ENCODE results near the gene PGBD1. TPM values are rescaled to one million over a fixed set of nuclear protein-coding genes. Genes with fewer than 3 reads are reported as not detected.

The PGBD1 gene
- total RNA-seq, 4 donors from 2014 or later: 0.80 to 2.8 (median 1.5) TPM

- intact Hi-C loops (cut with DNase I; ENCODE audit: low total_unique reads): no loop called here
- TF ChIP-seq CTCF (IDR thresholded peaks at IDR 0.05 in 4 of 5, conservative IDR thresholded peaks at IDR 0.05 in 1 of 5) (no peak), POLR2A (IDR thresholded peaks at IDR 0.05) (no peak)
- Histone ChIP-seq H3K27me3 (no peaks in the 10 kb centered on the region), H3K4me3 (no peak overlapping the region), H3K36me3 (peaks cover 2 to 18% of the 10 kb centered on the region in 2 donors), H3K4me1 (no peaks in the 10 kb centered on the region), H3K27ac (no peak overlapping the region), H3K9me3 (no peaks in the 10 kb centered on the region)
- in situ Hi-C loops (cut with MboI; ENCODE audit: low sequenced_read_pairs in 4 of 4): no loop called here
- ATAC-seq (no peak), DNase-seq (no peak)
Observed at GRCh38 chr6:28240471-28240870, 40.9 kb upstream of the PGBD1 start.

- in situ Hi-C loops (cut with MboI; ENCODE audit: low sequenced_read_pairs in 4 of 4) (no loop called here), intact Hi-C loops (cut with DNase I; ENCODE audit: low total_unique reads) (no loop called here)
- no peak for ATAC-seq
- no peak for TF ChIP-seq POLR2A (IDR thresholded peaks at IDR 0.05)
- no peak for TF ChIP-seq CTCF (IDR thresholded peaks at IDR 0.05 in 4 of 5, conservative IDR thresholded peaks at IDR 0.05 in 1 of 5)
- H3K4me3 ChIP-seq: no peak overlapping the region
- no peak overlapping the region for H3K27ac ChIP-seq
- H3K27me3 ChIP-seq: no peaks in the 10 kb centered on the region
- H3K36me3 ChIP-seq: peaks cover 2 to 42% of the 10 kb centered on the region in 2 donors
- H3K4me1 ChIP-seq: no peaks in the 10 kb centered on the region
- H3K9me3 ChIP-seq: no peaks in the 10 kb centered on the region
- DNase-seq: no peak
Observed at GRCh38 chr6:28243946-28244345, 37.4 kb upstream of the PGBD1 start.

- DNase-seq (no peak), ATAC-seq (no peak)
- in situ Hi-C loops (cut with MboI; ENCODE audit: low sequenced_read_pairs in 4 of 4): no loop called here
- peaks cover 2 to 42% of the 10 kb centered on the region in 2 donors for H3K36me3 ChIP-seq
- H3K4me1 ChIP-seq: no peaks in the 10 kb centered on the region
- H3K9me3 ChIP-seq: no peaks in the 10 kb centered on the region
- TF ChIP-seq CTCF (IDR thresholded peaks at IDR 0.05 in 4 of 5, conservative IDR thresholded peaks at IDR 0.05 in 1 of 5) (no peak), POLR2A (IDR thresholded peaks at IDR 0.05) (no peak)
- H3K4me3 ChIP-seq: no peak overlapping the region
- intact Hi-C loops (cut with DNase I; ENCODE audit: low total_unique reads): no loop called here
- no peaks in the 10 kb centered on the region for H3K27me3 ChIP-seq
- H3K27ac ChIP-seq: no peak overlapping the region
Observed at GRCh38 chr6:28245206-28245941, 36.0 kb upstream of the PGBD1 start.

GRCh38 chr6:28248916-28249315, 32.5 kb upstream of the PGBD1 start:
- ATAC-seq (no peak), DNase-seq (no peak)
- Histone ChIP-seq H3K27me3 (peaks cover 0 to 2% (median 0%) of the 10 kb centered on the region in 3 donors), H3K9me3 (no peaks in the 10 kb centered on the region), H3K36me3 (peaks cover under 1 to 42% of the 10 kb centered on the region in 2 donors), H3K27ac (no peak overlapping the region), H3K4me3 (no peak overlapping the region), H3K4me1 (peaks cover 9 to 15% of the 10 kb centered on the region in 2 donors)
- intact Hi-C loops (cut with DNase I; ENCODE audit: low total_unique reads): no loop called here
- in situ Hi-C loops (cut with MboI; ENCODE audit: low sequenced_read_pairs in 4 of 4): no loop called here
- no peak for TF ChIP-seq CTCF (IDR thresholded peaks at IDR 0.05 in 4 of 5, conservative IDR thresholded peaks at IDR 0.05 in 1 of 5)
- TF ChIP-seq POLR2A (IDR thresholded peaks at IDR 0.05): no peak

Measured in gastrocnemius medialis (tissue), 4 donors.